SW 1271 (cell line): ENCODE results near the gene AUTS2.

ENCODE experiments used
- DNase-seq, 2 experiments: peaks; one replicate each; lab custom pipeline; 2025; lab: John Stamatoyannopoulos, UW

AUTS2 gene

DNA sequence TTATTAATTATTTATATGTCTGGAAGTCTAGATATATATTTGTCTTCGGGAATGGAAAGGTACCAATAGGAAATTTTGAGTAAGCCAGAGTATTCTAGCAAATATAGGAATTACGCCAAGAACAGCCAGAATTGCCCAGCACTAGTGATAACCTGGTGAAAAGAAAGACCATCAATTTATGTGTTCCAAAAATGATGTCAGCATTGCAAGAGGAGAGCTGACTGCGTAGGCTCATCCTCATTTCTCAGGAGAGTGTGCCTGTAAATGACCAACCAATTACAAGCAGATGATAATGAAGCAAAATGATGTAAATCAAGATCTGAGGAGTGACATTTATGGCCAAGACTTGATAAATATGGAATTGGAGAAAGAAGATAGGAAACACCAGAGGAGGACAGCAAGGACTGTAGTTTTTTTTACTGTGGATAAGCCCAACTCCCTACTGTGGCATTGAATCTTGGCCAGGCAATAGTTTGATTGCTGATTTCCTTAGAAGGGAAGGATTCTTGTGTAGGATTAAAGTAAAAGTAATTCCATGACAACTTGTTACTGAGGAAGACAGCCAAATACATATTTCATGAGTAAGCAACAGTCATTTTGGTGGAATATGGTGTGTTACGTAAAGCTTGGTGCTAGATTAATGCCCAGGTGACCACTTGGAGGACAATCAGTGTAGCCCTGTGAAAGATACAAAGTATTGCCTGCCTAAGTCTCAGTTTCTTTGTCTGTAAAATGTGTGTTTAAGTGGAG lies 590.8 kb downstream of the AUTS2 start:
- no peak for DNase-seq

DNA sequence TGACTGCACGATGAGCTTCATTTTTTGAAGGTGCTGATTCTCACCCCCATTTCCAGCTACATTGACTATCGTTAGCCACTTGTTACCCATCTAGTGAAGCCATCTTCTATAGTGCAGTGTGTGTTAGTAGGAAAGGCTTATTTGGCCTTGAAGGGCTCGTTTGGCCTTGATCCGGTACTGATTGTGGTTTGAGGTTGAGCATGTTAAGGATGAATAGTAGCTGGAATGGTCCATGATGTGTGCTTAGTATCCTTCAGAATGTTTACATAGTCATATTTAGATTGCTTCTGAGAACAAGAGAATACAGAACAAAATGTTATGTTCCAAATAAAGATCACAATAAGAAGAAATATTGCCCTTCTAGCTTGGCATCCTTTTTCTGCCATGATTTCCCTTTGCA lies 591.5 kb downstream of the AUTS2 start:
- no peak for DNase-seq

DNA sequence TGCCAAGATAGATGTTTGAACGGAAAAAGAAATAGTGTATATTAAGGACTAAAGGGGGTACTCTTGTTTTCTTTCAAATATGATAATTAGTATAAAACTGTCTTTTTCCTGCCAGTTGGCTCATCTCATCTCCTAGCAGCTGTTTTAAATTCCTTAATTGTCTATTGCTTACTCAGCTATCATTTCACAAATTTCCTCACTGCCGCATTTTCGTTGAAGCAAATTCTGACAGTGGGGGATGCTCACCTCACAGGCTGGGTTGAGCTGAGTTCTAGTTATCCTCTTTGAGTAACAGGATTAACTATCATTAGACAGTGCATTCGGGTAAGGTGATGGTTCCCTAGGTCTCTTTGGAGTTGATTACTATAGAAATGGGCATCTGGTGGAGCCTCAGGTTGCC lies 592.0 kb downstream of the AUTS2 start:
- no peak for DNase-seq

DNA sequence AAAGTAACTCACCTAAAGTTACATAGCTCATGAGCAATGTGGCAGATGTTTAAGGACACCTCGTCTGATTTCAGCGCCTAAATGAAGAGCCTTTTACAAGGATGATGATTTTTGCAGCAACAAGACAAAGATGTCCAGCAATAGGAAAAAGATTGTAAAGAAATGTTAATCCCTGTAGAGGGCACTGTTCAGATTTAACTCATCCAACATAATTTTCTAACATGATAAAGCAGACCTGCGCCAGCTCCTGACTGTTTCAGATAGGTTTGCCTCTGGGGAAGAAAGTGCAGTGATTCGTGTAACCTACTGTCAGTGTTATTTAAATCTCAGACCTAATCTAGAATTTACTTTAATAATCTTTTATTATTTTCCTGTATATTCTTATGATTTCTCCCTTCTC lies 595.2 kb downstream of the AUTS2 start:
- no peak for DNase-seq

DNA sequence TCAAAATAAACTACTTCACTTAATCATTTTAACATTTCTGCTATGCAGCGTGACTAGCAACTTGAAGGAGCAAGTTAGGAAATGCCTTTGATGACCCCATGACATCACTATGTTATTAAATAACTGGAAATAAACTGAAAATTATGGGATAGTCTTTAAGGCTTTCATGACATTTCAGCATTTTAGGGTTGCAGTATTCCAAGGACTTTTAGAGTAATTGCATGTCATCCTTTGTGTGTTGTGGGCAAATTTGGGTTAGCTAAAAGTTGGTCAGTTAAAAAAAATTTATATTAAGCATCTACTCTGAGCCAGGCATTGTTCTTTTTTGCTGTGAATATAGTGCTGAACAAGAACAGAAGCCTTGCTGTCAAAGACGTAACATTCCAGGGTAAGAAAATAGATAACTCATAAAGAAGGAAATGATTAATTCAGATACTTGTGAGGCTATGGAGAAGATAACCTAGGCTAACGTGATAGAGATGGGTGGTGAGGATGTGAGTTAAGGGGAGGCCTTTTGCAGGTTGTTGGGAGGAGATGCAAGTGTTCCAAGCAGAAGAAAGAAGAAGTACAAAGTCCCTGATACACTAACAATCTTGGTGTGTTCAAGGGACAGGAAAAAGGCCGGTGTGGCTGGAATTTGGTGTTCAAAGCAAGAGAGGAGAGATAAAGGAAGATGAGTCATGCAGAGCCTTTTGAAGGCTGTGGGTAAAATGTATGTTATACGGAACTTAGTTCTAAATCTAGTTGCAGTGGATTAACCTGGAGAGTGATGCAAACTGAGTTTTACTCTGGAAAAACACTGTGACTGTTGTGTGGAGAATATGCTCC lies 610.2 kb downstream of the AUTS2 start:
- no peak for DNase-seq

DNA sequence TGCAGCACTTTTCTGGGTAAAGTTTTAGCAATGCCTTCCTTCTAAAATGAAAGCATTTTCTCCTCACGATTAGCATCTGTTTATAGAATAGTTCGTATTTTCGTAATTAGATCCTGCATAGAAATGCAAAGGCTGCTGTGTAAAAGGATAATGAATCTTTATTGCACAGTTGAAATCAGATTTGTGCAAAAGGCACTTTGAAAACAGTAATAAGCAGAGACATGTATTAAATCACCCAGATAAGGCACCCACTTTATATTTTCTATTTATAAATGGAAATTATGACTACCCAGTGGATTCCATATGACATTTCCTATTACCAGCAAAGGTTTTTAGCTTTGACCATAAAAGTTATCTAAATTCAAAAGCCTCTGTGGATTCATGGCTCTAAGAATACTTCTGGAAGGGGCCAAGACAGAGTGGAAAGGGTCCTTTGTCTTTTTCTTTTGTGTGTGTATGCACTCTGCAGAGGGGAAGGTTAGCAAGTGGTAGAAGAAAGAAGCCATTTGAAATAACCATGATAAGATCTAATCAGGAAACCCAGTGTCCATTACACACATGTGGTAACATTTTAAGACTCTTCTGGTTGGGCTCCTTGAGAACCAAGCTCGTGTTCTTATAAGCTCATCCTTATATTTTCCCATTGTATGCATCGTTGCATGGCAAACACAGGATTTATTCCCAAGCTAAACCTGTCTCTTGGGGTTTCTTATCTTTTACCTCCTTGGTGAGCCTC lies 612.1 kb downstream of the AUTS2 start:
- no peak for DNase-seq

DNA sequence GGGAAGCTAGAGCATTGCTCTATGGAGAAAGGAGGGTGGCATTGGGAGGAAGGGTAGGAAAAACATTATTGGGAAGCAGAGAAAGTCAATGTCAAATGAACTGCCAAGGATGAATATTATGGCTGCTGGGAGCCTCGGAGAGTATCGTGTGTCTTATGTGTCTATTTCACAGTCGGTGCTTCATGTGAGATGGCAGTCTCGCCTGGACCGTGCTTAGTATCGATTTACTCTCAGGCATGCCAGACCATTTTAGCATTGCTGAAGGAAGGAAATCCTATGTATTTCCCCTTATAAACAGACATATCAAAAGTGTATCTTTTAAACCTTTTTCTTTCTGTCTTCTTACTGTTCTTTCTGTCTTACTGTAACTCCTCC lies 612.6 kb downstream of the AUTS2 start:
- no peak for DNase-seq

DNA sequence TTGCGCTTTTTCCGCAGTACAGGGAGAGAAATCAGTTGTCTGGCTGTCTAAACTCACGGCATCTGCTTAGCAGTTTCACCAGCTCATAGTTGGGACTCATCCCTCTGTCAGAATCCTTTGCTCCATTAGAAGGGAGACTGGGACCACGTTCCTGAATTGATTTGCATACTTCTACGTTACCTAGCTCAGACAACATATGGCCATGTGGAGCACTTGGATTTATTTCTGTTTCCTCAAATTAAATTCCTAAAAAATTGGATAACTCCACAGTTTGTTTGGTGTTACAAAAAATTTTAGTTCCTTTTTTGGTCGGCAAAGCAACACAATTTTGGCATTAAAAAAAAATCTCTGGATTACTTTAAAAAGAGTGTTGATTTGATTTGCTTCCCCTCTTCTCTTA lies 614.0 kb downstream of the AUTS2 start:
- DNase-seq = no peak

DNA sequence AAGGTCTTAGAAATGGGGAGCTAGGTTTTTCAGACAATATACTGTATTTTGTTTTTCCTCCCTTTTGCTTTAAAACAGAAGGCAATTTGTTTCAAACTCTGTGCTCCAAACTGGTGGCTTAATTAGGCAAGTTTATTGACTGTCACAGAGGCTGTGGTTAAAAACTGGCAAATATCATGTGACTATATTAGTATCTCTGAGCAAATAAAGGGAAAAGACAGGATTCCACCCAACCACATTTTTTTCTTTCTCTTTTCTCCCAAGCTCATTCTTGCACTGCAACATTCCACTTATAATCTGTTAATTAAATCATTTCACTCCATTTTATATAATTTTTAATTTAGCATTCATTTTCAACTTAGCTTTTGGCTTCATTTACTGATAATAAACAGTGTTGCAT lies 615.8 kb downstream of the AUTS2 start:
- DNase-seq = no peak

DNA sequence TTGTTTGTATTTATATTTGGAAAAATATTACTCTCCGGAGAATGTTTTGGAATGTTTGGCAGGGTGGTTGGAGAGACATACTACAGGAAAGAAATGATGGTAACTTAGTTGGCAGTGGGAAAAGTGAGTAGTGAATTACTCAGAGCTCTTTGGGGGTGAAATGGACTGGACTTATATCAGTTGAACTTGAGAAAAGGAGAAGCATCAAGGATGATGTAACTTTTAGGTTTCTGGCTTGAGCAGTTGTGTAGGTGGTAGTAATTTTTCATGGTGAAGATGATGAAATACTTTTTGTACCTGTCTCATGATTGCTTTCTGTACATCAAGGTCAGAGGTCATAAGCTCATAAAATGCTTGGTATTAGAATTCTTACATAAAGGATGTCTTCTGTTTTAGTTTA lies 617.2 kb downstream of the AUTS2 start:
- DNase-seq = no peak

DNA sequence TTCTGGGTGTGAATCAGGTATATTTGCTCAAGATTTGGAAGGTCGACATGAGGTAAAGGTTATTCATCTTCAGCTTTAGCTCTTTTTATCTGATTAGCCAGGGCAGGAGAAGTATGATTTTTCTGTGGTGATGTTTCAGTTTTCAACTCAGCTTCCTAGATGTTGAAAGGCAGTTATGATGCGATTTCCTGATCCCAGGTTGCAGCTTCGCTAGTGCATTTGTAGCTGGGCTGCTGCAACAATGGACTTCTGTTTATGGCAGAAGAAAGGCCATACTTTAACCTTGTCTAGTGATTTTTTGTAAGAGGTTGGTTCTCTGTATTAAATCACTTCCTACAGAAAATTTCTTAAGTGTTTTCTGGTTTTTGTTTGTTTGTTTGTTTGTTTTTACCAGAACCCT lies 619.3 kb downstream of the AUTS2 start:
- no peak for DNase-seq

DNA sequence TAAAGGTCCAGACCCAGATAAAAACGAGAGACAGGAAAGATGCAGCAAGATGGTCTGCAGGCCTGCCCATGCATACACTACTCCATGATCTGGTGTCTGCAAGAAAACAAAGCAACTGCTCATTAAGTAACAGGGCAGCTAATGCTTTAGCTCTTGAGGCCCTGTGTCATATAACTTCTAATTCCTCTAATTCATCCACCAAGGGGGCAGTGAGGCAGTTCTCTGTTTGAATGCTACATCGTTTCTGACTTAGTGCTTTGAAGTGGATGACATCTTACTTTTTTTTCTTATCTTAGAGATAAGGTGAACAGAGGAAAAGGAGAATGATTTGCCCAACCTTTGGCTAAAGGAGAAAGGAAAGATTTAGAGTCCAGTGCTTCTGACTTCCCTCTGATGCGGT lies 619.7 kb downstream of the AUTS2 start:
- no peak for DNase-seq

DNA sequence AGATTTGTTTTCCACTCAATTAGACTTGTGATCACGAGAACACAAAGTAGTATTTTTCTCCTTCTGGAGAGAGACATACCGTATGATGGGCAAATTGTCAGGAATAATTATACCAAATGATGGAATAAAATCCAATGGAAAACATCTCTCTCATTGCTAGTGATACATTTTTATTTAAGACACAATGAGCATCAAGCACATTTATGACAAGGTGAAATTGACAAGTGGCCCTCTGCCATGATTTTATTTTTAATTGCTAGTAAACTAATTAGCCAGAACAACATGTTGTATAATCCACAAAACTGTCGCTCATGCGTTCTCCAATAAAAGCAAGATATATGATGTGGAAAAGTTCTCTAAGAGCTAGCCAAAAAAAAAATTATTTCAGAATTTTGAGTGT lies 620.8 kb downstream of the AUTS2 start:
- no peak for DNase-seq

DNA sequence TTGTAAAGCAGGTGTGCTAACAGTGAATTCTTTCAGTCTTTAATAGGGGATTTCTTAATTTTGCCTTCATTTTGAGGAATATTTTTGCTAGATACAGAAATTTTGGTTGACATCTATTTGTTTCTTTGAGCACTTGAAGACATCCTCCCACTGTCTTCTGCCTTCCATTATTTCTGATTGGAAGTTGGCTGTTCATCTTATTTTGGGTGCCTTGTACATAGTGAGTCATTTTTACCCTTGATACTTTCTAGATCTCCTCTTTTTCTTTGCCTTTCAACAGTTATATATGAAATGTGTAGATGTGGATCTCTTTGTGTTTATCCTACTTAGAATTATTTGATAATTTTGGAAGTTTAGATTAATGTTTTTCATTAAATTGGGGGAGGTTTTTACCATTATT lies 631.0 kb downstream of the AUTS2 start:
- DNase-seq = no peak

DNA sequence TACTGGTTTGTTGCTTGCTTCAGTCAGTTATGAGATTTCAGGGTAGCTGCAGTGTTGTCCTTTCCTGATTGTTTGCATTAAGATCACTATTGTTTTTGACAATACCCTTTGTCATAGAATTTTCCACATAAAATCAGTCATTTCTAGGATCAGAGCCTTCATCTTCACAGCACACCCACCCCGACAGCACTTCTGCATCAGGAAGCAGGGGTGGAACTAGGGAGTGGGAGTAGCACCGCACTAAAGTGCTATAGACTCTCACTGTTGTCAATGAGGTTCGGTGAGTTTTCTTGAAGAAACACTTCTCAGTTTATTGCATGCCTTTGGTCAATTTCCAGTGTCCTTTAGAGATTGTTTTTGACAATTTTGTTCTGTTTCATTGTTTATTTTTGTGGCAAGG lies 632.5 kb downstream of the AUTS2 start:
- no peak for DNase-seq

DNA sequence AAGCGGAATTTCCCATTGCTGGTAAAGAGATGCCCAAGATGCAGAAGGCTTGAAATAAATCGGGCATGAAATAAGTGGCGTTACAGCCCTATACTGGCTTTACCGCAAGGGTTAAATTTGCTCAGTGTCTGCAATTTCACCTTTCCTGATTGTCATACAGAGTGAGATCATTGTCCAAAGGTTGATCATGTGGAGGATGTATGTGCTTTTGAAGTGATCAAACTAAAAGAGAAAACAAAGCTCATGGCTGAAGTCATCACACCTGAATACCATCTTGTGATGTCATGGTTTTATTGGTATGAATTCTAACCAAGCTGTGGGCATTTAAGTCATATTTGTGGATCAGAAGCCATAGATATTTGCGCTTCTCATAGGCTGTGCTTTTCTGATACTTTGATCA lies 635.5 kb downstream of the AUTS2 start:
- DNase-seq = no peak

DNA sequence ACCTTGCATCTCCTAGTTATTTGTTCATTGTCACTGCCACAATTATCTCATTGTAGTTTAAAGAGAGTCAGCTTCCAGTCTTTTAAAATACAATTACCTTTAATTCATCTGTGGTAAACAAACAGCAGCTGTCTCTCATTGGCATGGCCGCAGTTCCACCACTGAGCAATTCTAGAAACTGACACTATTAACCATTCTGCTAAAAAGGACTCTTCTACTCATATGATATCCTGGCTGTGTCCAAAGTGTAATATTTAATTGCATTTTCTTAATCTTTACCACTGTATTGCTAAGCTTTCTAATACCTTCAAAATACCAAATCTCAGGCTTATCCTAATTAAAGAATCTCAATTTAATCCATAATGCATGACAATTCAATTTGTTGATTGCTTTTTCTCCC lies 639.0 kb downstream of the AUTS2 start:
- DNase-seq = no peak

DNA sequence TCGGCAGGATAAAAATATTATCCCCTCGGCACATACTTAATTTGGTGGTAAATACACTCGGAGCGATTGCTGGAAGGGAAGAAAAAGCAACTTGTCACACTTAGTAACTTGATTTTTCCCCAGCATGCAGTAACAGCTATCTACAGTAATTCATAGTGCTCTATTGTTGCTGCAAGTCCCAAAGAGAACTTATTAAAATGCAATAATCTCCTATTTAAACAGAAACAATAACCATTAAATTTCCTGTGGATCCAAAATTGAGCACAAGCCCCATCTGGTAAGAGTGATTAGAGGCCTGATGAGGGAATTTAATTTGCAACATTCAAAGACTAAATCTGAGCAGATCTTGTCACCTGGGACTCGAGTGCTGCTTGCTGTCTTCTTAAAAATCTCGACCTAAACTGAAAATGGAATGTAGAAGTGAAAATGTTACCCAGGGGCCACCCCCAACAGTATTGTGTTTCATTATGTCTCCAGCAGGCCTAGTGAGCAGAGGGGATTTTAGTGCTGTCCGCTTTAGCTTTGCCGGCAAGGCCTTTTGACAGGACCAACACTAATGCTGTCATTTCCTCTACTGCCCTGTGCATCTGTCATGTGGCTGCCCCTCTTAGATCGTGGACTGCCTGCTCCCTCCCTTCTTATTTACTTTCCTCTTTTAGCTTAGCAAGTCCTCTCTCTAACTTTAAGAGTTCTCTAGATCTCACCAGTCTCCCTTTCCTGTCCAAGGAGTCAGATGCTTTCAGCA lies 639.7 kb downstream of the AUTS2 start:
- no peak for DNase-seq

DNA sequence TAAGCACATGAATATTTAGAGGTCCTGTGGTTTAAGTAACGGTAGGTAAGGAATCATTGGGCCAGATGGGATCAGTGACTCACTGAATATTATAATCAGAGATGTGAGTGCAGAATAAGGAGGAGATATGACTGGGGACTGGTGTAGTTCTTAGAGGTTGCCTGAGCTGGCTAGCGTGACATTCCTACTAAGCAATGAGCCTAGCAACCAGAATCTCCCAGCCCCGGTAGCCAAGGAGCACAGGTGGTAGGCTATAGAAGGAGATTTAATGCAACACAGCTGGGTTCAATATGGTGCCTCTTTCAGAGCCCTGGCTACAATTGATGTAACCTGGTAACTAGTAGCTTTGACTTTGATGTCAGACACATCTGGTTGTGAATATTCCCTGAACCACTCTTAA lies 641.6 kb downstream of the AUTS2 start:
- DNase-seq = no peak

DNA sequence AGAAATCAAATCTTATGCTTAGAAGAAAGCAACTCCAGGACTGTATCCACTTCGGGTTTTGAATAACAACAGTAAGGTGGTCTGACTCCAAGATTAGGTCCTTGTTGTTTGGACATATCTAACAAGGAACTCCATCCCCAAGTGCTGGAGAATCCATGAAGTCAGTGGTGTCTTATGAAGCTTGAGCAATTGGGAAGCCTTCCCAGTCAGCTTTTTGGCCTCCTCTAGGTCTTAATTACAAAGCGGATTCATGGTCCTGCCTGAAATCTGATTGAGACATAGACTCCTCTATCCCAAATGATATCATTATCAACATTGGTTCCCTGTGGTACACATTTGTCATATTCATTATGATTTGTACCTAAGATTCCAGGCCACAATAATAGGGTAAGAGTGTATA lies 642.6 kb downstream of the AUTS2 start:
- DNase-seq = no peak

DNA sequence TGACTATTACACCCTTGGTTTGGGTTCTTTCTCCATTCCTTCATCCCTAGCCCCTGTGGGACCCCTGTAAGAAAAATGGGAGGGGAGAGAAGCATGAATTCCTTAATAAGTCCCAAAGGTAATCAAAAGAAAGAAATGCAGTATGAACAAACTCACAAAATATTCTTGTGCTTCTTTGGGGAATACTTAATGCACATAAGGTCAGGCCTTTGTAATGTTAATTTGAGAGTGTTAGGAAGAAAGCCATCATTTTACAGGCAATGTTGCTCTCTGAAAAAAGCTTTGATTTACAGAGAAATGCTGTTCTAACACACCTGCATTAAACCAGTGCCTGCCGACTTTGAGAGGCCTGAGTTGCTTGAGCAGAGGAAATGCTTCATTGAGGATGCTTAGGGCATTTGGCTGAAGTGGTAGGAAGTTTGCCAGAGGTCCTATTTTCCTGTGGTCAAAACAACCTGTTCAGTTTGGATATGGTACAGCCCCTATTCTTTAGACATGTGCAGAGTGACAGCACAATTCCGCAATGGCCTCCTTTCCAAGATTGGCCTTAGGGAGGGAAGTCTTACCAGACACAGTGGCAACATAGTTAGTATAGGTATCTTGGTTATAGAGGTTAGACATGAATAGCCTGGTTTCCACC lies 643.4 kb downstream of the AUTS2 start:
- DNase-seq = no peak

DNA sequence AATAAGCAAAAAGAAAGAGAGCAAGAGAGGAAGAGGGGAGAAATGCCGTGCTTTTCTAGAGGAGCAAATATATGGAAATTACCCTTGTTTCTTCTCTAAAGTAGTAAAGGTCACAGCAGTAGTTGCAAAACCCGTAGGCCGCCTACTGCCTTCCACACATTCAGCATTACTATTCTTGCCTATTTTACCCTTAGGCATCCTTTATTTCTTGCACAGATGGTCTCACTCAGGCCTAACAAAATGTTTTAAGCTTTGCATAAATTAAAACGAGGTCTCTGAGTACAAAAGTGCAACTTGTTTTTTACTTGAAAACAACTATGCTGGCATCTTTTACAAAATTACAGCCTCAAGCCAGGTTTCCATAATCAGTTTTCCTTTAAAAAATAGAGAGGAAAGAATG lies 644.6 kb downstream of the AUTS2 start:
- no peak for DNase-seq
